Cardiac fibroblast (primary cell): ENCODE data around the gene DFFA.

Experiments
- DNase-seq, 2 donors: peaks; one replicate each; pipeline versions ENCODE4 v3.0.0 to v3.0.0-alpha.2; 2010; ENCODE audit warnings: low read depth in 2 of 2
- H3K4me3 ChIP-seq, 2 donors: replicated peaks in 1 of 2; 1 replicate in 1 of 2; 2 replicates in 1 of 2; pipeline ENCODE4 v1.5.1; 2011; ENCODE audit warnings: low read depth in 2 of 2, low read length in 2 of 2, mild to moderate bottlenecking in 2 of 2, moderate library complexity in 1 of 2
- CTCF ChIP-seq: IDR thresholded peaks from one replicate; pipeline ENCODE4 v1.5.1; 2011; ENCODE audit warnings: low read depth, mild to moderate bottlenecking, low read length, inconsistent platforms

DFFA gene

GRCh38 chr1:10440305-10440704 is 32.0 kb downstream of the DFFA start:
- no peak overlapping the region for H3K4me3 ChIP-seq
- no peak for TF ChIP-seq CTCF
- DNase-seq = no peak

GRCh38 chr1:10438677-10439163 is 33.6 kb downstream of the DFFA start:
- no peak for DNase-seq
- no peak overlapping the region for H3K4me3 ChIP-seq
- no peak for TF ChIP-seq CTCF

- H3K4me3 ChIP-seq = no peak overlapping the region
- no peak for DNase-seq
- TF ChIP-seq CTCF = no peak
Measured at GRCh38 chr1:10437052-10437451, 35.3 kb downstream of the DFFA start.

- H3K4me3 ChIP-seq = no peak overlapping the region
- DNase-seq = no peak
- TF ChIP-seq CTCF = no peak
Measured at GRCh38 chr1:10434590-10434989, 37.7 kb downstream of the DFFA start.

GRCh38 chr1:10433790-10434189 is 38.5 kb downstream of the DFFA start:
- DNase-seq = no peak
- TF ChIP-seq CTCF = no peak
- H3K4me3 ChIP-seq = no peak overlapping the region

GRCh38 chr1:10432910-10433700 is 39.2 kb downstream of the DFFA start:
- TF ChIP-seq CTCF = no peak
- DNase-seq = no peak
- no peak overlapping the region for H3K4me3 ChIP-seq
